Astrocyte of the cerebellum (primary cell): ENCODE results near the gene IGSF21.

ENCODE experiments used
- DNase-seq: peaks from one replicate; pipeline ENCODE4 v3.0.0-alpha.2; 2011; ENCODE audit warnings: low read depth
- H3K4me3 ChIP-seq: 2 replicates; pipeline ENCODE4 v1.5.1; 2011; ENCODE audit warnings: mild to moderate bottlenecking, low read depth, low read length, moderate library complexity
- CTCF ChIP-seq: IDR thresholded peaks from 2 replicates; pipeline ENCODE4 v1.5.1; 2012; ENCODE audit warnings: low read length, low read depth, moderate library complexity, mild to moderate bottlenecking; ENCODE audit errors: missing control alignments
- in situ Hi-C: cut with HindIII; loops from 2 replicates; pipeline ENCODE4 v1.10.0; 2017; ENCODE audit warnings: low sequenced_read_pairs

The IGSF21 gene

GRCh38 chr1:18066576-18066975 is 41.0 kb upstream of the IGSF21 start:
- no peak for DNase-seq
- no peak for TF ChIP-seq CTCF
- in situ Hi-C loops, result loop anchor here (5.0 kb wide), 1 partner anchor 51 kb away; no protein-coding TSS in a partner anchor
- no peak overlapping the region for H3K4me3 ChIP-seq

- no peak overlapping the region for H3K4me3 ChIP-seq
- no peak for DNase-seq
- TF ChIP-seq CTCF, result no peak
- in situ Hi-C loops, result loop anchor here (5.0 kb wide), 1 partner anchor 47 kb away; no protein-coding TSS in a partner anchor
Measured at GRCh38 chr1:18069903-18070302, 37.7 kb upstream of the IGSF21 start.

- no peak for DNase-seq
- in situ Hi-C loops, result no loop called here
Measured at GRCh38 chr1:18072066-18072465, 35.5 kb upstream of the IGSF21 start.

GRCh38 chr1:18073066-18073642 is 34.4 kb upstream of the IGSF21 start:
- DNase-seq, result no peak
- TF ChIP-seq CTCF, result no peak
- in situ Hi-C loops, result no loop called here
- H3K4me3 ChIP-seq, result no peak overlapping the region

More at GRCh38 chr1:18072066-18072465, 35.5 kb upstream of the IGSF21 start:
- H3K4me3 ChIP-seq, result no peak overlapping the region
- TF ChIP-seq CTCF, result no peak

- TF ChIP-seq CTCF, result no peak
- DNase-seq, result no peak
- H3K4me3 ChIP-seq, result no peak overlapping the region
- in situ Hi-C loops, result no loop called here
Measured at GRCh38 chr1:18077657-18078215, 29.9 kb upstream of the IGSF21 start.

GRCh38 chr1:18079941-18080735 is 27.5 kb upstream of the IGSF21 start:
- H3K4me3 ChIP-seq, result no peak overlapping the region
- no peak for TF ChIP-seq CTCF
- no peak for DNase-seq
- in situ Hi-C loops, result no loop called here
